Fibroblast of lung (primary cell): ENCODE data around the gene RASSF5. TPM values are rescaled to one million over a fixed set of nuclear protein-coding genes. Genes with fewer than 3 reads are reported as not detected.
A peak's percentile ranks its signal among the peaks of the same experiment; 100 is the strongest.

Experiments used
- DNase-seq, 2 donors: peaks; one replicate each; pipeline versions ENCODE4 v3.0.0 to v3.0.0-alpha.2; 2010; ENCODE audit warnings: low read depth in 2 of 2
- H2AFZ ChIP-seq: 2 replicates; pipeline ENCODE4 v1.5.1; 2012; ENCODE audit warnings: low read length, control low read depth, inconsistent platforms
- H3K27ac ChIP-seq: 2 replicates; pipeline ENCODE4 v1.5.1; 2011; ENCODE audit warnings: low read length, control low read depth; ENCODE audit not compliant: insufficient read depth
- H3K27me3 ChIP-seq: 2 replicates; pipeline ENCODE4 v1.5.1; 2011; ENCODE audit warnings: mild to moderate bottlenecking, low read length; ENCODE audit not compliant: control insufficient read depth, insufficient read depth
- H3K36me3 ChIP-seq: 2 replicates; pipeline ENCODE4 v1.5.1; 2011; ENCODE audit warnings: low read length; ENCODE audit not compliant: control insufficient read depth, insufficient read depth
- H3K4me1 ChIP-seq: 2 replicates; pipeline ENCODE4 v1.5.1; 2011; ENCODE audit warnings: low read length; ENCODE audit not compliant: control insufficient read depth, insufficient read depth; ENCODE audit errors: extremely low read depth
- H3K4me2 ChIP-seq: 2 replicates; pipeline ENCODE4 v1.5.1; 2011; ENCODE audit warnings: low read length, control low read depth; ENCODE audit not compliant: insufficient read depth; ENCODE audit errors: extremely low read depth
- H3K4me3 ChIP-seq, 4 experiments: fragments of 200-600 bp in 1 of 4; sonication (generic) in 1 of 4; replicated peaks in 1 of 4; 2 replicates each; pipeline ENCODE4 v1.5.1; 2011 to 2016; ENCODE audit warnings: low read length in 4 of 4, low read depth in 3 of 4, mild to moderate bottlenecking in 3 of 4, control low read depth in 2 of 4, inconsistent platforms in 1 of 4, mixed read lengths in 1 of 4; ENCODE audit not compliant: insufficient read depth in 1 of 4; ENCODE audit errors: control extremely low read depth in 1 of 4
- H3K79me2 ChIP-seq: 2 replicates; pipeline ENCODE4 v1.5.1; 2012; ENCODE audit warnings: mild to moderate bottlenecking, low read length, inconsistent platforms; ENCODE audit not compliant: control insufficient read depth, insufficient read depth
- H3K9ac ChIP-seq: 2 replicates; pipeline ENCODE4 v1.5.1; 2011; ENCODE audit warnings: mild to moderate bottlenecking, low read length, control low read depth; ENCODE audit not compliant: insufficient read depth
- H3K9me3 ChIP-seq: 2 replicates; pipeline ENCODE4 v1.5.1; 2012; ENCODE audit warnings: low read depth, low read length; ENCODE audit not compliant: control insufficient read depth, insufficient read depth
- H4K20me1 ChIP-seq: 2 replicates; pipeline ENCODE4 v1.5.1; 2011; ENCODE audit warnings: low read length; ENCODE audit not compliant: control insufficient read depth, insufficient read depth; ENCODE audit errors: extremely low read depth
- EZH2 ChIP-seq: IDR thresholded peaks from 2 replicates; pipeline ENCODE4 v1.5.1; 2012; ENCODE audit warnings: low read length, control low read depth, mild to moderate bottlenecking; ENCODE audit errors: missing control alignments
- polyA plus RNA-seq, 2 donors: library from polyadenylated mRNA; depleted of rRNA in 1 of 2; stranded (reverse) in 1 of 2; unstranded in 1 of 2; fragments of >200 nt; gene quantifications; 2 replicates each; pipeline ENCODE4 v1.2.1, GENCODE V29; 2011 to 2012; ENCODE audit warnings: missing spikeins in 1 of 2
- total RNA-seq: library from RNA; depleted of rRNA; stranded (reverse); fragments of >200 nt; gene quantifications from 2 replicates; pipeline ENCODE4 v1.2.1, GENCODE V29; 2014
- TF ChIP-seq, protein P1 (sequence below), 2 donors: IDR thresholded peaks in 1 of 2; conservative IDR thresholded peaks in 1 of 2; 1 replicate in 1 of 2; 2 replicates in 1 of 2; pipeline ENCODE4 v1.5.1; 2011 to 2012; ENCODE audit warnings: low read length in 2 of 2, control low read depth in 1 of 2, inconsistent platforms in 1 of 2, low read depth in 1 of 2, mild to moderate bottlenecking in 1 of 2

RASSF5 gene
- total and polyA plus RNA-seq, 2 donors (not counting 1 experiment from before 2014, with no cell fraction given): 1.3 to 3.0 TPM

DNA sequence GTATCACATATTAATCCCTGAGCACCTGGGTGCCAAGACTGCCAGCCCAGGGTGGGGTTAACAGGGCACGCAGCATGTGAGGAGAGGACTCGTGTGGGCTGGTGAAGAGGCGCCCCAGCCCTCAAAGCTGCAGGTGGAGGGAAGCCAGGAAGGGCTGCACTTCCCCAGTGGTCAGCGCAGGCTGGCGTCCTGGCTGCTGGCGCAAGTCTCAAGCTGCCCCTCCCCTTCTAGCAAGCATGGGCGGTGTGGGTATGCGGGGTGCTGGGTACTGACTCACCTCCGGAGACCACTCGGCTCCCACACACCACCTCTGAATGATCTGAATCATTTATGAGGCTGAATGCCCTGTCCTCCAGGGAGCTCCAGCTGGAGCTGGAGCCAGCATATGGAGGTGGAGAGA, 60.9 kb downstream of the RASSF5 start:
- Histone ChIP-seq H4K20me1 (no peaks in the 10 kb centered on the region), H3K4me2 (no peak overlapping the region), H3K4me1 (no peaks in the 10 kb centered on the region), H3K9ac (no peak overlapping the region), H3K4me3 (no peak overlapping the region), H3K79me2 (no peaks in the 10 kb centered on the region), H3K27ac (no peak overlapping the region), H3K36me3 (no peaks in the 10 kb centered on the region), H2AFZ (no peak overlapping the region), H3K27me3 (no peaks in the 10 kb centered on the region), H3K9me3 (no peaks in the 10 kb centered on the region)
- peak in 1 of 2 donors; percentile 84 for DNase-seq
- TF ChIP-seq EZH2: no peak
- TF ChIP-seq, protein P1, sequence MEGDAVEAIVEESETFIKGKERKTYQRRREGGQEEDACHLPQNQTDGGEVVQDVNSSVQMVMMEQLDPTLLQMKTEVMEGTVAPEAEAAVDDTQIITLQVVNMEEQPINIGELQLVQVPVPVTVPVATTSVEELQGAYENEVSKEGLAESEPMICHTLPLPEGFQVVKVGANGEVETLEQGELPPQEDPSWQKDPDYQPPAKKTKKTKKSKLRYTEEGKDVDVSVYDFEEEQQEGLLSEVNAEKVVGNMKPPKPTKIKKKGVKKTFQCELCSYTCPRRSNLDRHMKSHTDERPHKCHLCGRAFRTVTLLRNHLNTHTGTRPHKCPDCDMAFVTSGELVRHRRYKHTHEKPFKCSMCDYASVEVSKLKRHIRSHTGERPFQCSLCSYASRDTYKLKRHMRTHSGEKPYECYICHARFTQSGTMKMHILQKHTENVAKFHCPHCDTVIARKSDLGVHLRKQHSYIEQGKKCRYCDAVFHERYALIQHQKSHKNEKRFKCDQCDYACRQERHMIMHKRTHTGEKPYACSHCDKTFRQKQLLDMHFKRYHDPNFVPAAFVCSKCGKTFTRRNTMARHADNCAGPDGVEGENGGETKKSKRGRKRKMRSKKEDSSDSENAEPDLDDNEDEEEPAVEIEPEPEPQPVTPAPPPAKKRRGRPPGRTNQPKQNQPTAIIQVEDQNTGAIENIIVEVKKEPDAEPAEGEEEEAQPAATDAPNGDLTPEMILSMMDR (conservative IDR thresholded peaks at IDR 0.05 in 1 of 2, IDR thresholded peaks at IDR 0.05 in 1 of 2; ENCODE audit: low read depth in 1 of 2, low read length in 2 of 2): no peak

GRCh38 chr1:206568779-206569352, 61.5 kb downstream of the RASSF5 start:
- TF ChIP-seq, protein P1 (conservative IDR thresholded peaks at IDR 0.05 in 1 of 2, IDR thresholded peaks at IDR 0.05 in 1 of 2; ENCODE audit: low read depth in 1 of 2, low read length in 2 of 2): no peak
- no peak for TF ChIP-seq EZH2
- no peaks in the 10 kb centered on the region for H3K36me3 ChIP-seq
- H3K4me3 ChIP-seq: no peak overlapping the region
- DNase-seq: no peak
- no peaks in the 10 kb centered on the region for H3K79me2 ChIP-seq
- no peaks in the 10 kb centered on the region for H4K20me1 ChIP-seq
- no peak overlapping the region for H3K4me2 ChIP-seq
- H2AFZ ChIP-seq: no peak overlapping the region
- H3K27ac ChIP-seq: no peak overlapping the region
- no peaks in the 10 kb centered on the region for H3K9me3 ChIP-seq
- no peak overlapping the region for H3K9ac ChIP-seq
- no peaks in the 10 kb centered on the region for H3K27me3 ChIP-seq
- H3K4me1 ChIP-seq: no peaks in the 10 kb centered on the region

DNA sequence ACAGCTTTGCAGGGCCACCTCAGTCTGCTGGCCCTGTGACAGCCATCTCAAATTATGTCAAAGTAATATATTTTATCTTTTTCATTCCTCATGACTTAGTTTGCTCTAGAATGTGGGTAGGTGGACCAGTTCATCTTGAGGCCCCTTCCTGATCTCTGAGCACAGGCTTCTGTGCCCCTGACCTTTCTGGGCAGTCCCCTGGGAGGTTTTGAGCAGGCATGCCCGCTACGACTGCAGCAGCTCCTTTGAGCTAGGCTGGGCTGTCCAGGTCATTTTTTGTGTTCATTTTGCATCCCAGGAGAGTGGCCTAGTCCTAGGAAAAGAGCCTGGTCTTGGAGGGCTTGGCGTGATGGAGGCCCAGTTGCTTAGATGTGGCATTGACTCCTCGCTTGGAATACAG, 62.2 kb downstream of the RASSF5 start:
- Histone ChIP-seq H2AFZ (no peak overlapping the region), H3K4me3 (no peak overlapping the region), H3K27ac (no peak overlapping the region), H3K4me2 (no peak overlapping the region), H3K36me3 (no peaks in the 10 kb centered on the region), H3K9ac (no peak overlapping the region), H3K4me1 (no peaks in the 10 kb centered on the region), H3K9me3 (no peaks in the 10 kb centered on the region), H3K79me2 (no peaks in the 10 kb centered on the region), H3K27me3 (no peaks in the 10 kb centered on the region), H4K20me1 (no peaks in the 10 kb centered on the region)
- no peak for TF ChIP-seq EZH2
- TF ChIP-seq, protein P1 (conservative IDR thresholded peaks at IDR 0.05 in 1 of 2, IDR thresholded peaks at IDR 0.05 in 1 of 2; ENCODE audit: low read depth in 1 of 2, low read length in 2 of 2): no peak
- no peak for DNase-seq
